ENCODE data around the gene SBF2.

The SBF2 gene

DNA sequence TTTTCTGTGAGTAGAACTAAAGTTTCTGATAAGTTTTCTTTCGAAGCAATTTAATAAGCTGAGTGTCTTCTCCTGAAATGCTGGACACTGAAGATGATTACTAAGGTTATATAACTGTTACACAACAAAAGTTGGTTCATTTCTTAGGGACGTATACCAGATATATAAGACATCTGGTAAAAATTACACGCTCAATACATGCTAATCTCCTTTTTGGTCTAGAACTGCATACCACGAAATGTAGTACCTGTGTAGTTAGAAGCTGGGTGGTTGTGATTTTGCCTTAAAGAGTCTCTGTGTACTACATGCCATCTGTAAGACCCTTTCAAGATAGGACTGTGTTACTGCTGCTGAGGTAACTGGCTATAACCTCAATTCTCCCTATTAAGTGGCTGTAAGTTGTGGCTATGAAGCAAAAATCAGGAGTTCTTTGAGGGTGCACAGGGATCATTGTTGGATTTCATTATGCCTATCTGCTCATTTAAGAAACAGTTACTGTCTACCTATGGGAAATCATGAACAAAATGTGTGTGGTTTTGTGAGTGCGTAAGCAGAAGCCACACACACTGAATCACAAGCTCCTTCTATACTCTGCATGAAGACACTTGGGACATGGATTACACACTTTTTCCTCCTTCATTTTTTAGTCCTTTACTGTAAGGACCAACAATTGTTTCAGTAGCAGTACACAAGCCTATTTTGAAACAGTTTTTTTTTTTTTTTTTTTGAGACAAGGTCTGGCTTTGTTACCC is 434.3 kb downstream of the SBF2 start:
- no peak for DNase-seq

DNA sequence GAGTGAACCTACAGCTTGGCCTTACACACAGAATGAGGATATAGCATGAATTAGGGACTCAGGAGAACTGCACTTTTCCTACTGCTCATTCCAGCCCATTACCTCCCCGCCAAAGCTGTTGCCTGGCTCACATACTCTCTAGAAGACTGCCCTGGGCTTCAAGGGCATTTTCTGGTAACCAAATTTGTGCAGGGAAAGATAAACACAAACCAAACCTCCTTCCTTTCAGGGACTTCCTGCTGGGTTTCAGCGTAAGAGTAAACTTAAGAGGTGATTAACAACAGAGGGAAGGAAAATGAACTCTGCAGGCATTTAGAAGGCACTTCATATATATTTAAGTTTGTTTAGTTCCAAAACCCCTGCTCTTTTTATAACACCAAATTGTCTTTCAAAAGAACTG is 435.2 kb downstream of the SBF2 start:
- no peak for DNase-seq

DNA sequence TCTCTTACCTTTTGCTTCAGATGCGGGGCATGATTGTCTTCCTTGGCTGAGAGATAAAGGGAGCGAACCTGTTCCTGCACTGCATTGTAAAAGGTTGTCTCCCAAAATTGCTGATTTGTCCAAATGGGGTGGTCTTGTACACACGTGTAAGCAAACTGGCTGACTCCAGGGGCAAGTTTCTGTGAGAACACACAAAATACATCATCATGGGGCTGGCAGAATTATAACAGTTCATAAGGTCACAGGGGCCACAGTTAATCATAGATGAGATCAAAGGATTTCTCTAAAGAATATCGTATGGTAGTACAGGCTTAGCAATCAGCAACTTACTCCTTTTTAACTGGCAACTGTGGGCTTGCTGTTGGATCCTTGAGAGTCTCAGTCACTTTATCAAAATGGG is 435.8 kb downstream of the SBF2 start:
- DNase-seq, result no peak

DNA sequence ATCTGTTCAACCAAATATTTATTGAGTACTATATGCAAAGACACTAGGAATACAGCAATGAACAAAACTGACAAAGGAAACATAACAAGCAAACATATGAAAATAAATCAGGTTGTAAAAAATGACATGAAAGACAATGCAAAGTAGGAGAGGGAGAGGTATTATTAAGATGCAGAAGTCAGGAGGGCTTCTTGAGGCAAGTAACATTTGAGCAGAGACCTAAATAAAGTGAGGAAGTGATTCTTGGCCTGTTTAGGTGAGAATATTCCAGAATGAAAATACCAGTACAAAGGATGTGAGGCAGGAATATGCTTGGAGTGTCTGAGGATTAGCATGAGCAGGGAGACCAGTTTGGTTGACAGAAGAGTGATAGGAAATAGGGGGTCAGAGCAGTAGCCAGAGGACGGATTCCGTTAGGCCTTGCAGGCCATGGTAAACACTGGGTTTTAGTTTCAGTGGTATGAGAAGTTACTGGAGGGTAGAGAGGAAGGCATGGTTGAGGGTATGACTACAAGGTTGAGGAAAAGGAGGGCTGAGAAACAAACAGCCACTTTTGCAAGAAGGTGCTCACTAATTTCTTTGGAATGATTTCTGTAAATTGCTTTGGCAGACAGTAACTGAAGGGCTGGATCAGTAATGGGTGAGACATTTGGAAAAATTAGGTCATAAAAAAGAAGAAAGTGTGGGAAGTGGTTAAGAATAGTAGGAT is 438.3 kb downstream of the SBF2 start:
- DNase-seq, result no peak

DNA sequence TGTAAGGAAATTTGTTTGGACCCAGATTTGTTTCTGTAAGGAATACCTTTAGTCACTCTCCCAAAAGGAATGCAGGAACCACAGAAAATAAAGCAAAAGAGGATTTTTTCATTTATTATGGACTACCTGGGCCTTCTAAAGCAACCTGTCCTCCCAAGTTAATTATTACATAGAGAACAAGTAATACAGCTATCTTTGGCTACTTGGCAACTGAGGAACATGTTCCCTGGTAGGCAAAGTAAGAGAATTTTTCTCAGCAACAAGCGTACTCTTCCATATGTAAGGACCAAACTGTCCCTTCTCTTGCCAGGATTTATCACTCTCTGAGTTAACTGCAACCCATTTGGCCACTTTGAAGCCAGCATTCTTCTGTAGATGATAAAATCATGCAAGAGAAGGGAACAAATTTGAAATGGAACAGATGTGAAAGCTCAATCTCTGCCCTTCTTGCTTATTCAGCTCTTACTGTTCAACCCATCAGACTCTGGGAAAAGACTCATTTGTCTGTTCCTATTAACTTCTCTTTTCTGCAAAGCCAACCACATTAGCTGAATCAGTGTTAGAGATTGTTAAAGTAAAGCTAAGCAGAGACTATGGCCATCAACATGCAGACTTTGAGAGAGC is 440.0 kb downstream of the SBF2 start:
- DNase-seq, result no peak

DNA sequence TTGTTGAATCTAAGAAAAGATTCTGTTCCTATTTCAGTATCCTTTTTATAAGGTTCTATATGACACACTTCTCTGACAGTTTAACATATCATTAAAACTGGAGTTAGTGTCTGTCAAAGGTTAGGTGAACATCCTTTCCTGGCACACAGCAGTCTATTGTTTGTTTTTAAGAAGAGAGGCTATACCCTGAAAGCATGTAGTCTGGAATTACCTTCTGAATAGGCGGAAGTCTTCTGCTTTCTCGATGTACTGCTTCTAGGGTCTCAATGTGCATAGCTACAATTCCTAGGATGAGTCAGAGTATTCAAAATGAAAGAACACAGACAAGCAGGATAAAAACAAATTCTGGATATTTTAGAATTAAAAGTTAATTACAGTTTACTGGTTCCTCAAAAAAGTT is 441.6 kb downstream of the SBF2 start:
- no peak for DNase-seq

DNA sequence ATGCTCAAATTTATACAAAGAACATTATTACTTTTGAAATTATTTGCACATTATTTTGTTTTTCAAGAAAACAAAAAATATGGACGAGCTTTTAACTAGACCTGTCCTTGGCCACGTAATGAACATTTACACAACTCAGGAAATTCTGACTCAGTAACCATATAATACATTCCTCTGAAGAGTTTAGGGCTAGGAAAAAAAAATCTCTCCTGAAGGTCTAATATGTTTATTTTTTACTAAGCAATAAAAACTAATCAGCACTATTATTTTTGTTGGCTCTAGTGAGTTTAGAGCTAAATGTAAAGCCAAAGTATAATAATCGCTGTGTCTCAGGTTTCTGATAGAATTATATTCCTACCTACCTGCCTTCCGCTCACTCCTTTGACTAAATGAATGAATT is 442.7 kb downstream of the SBF2 start:
- DNase-seq, result no peak

DNA sequence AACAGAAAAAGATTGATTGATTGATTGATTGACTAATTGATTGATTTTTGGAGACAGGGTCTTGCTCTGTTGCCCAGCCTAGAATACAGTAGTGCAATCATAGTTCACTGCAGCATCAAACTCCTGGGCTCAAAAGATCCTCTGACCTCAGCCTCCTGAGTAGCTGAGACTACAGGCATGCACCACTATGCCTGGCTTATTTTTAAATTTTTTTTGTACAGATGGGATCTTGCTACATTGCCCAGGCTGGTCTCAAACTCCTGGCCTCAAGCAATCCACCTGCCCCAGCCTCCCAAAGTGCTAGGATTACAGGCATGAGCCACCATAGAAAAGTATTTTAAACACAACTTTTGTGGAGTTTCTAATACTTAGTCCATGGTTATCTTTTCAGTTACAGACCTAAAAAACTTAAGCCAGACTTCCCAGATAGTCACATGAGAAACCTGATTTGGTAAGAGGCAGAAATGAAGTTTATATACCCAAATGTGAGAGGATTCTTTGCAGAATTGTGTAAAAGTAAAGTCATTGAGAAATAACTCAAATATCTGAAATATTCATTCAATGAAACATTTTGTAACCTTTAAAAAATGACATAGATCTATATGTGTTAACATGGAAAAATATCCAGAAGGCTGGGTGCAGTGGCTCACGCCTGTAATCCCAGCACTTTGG is 443.7 kb downstream of the SBF2 start:
- DNase-seq, result no peak

DNA sequence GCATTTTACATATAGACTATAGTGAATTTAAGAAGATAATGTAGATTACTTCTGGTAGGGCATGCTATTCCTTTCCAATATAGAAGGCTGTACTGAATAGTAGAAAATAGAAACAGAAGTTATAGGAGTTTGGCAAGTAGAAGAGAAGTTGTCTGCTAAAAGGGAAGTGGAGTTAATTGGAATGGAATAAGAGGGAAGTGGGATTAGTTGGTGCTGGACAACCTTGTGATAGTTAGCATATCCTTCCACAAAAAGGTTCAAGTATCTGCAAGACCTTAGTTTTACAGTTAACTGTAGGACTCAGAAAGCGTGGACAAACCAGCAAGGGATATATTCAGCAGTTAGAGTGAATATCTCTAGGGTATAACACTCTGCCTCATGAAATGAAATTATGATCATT is 444.6 kb downstream of the SBF2 start:
- DNase-seq, result no peak

DNA sequence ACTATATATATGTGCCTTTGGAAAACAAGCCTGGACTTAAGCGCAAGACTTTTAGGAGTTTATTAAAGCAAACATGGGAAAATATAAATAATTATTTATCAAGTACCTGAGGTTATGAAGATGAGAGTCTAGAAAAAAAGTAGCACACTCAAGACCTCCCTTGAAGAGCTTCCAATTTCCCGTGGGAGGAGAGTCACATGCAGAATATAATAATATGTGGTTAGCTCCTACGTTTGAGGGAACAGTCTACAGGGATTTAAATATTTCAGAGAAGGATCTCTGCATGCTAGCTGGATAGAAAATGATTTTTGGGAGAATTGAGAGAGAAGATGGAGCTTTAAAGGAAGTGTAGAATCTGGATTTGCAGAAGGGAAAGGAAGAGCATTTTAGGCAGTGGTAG is 446.4 kb downstream of the SBF2 start:
- no peak for DNase-seq

DNA sequence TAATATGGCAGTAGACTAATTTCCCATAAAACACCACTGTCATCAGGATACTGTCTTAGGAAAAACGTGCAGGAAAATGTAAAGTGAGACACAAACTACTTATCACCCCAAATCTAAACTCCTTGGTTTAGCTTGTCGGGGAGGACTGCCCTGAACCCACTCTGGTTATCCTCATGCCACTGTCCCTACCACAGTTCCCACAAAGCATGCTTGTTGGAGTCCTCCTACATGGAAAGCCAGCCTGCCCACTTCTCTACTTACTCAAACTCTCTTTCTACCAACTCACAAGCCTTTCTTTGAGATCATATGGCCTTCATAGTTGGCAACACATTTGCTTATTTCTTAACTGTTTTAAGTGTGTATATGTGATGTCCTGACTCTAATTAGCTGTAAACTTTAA is 451.1 kb downstream of the SBF2 start:
- DNase-seq, result no peak

DNA sequence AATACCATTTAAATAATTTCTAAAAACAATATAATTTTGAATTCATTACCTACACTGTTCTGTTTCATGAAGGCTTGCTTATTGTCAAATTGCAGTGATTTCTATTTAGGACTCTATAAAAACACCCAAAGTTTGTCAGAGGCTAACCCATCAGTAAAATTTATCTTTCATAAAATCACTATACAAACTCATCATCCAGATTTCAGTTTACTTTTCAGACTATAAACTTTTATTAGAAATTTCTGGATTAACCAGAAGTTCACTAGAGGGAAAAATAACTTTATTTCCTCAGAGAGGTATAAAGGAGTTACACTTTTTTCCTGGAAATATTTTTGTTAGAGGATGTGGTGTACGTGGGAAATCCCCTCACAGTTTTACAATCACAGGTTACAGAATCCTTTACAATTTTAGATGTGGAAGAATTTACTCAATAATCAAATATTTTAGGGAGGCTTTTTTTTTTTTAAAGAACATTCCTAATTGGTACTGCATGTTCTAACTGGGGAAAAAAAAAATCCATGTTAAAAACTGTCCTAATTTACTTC is 453.5 kb downstream of the SBF2 start:
- no peak for DNase-seq

DNA sequence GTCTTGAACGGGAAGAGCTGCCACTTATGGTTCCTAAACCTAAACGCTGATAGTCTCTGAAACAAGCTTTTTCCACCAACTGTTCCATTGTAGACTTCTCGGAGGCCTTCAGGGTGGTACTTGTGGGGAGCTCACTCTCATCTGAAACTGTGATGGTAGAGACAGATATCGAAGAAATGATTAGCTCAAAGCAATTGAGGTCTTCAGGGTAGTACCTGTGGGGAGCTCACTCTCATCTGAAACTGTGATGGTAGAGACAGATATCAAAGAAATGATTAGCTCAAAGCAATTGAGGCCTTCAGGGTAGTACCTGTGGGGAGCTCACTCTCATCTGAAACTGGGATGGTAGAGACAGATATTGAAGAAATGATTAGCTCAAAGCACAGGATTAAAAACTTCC is 454.5 kb downstream of the SBF2 start:
- no peak for DNase-seq

DNA sequence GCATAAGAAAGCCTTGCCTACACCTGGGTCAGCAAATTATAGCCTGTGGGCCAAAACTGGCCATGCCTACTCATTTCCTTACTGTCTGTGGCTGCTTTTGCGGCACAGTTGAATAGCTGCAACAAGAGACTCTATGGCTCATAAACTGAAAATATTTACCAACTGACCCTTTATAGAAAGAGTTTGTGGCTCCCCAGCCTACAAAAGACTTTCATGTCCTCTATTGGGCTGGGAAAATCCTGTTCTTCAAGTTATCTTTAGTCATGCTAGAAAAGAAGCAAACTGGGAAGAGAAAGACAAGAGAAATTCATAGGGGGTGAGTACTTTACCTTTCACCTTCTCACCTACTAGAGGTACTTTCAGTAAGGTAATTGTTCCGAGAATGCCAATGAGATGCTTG is 455.1 kb downstream of the SBF2 start:
- no peak for DNase-seq

DNA sequence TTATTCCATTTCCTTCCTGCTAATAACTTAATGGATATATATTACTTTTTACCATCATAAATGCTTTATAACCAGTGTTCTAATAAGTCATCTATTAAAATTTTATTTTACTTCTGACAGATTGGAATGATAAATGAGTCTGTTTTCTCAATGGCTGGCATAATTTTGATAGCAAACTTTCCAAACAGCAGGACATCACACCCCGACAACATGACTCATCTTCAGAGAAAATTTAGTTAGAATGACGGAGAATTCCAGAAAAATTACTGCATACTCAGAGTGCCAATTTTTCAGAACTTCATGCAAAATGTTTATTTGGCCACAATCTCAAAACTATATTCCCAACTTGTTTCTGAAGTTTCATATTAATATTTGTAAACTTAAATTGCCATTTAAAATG is 455.8 kb downstream of the SBF2 start:
- no peak for DNase-seq

DNA sequence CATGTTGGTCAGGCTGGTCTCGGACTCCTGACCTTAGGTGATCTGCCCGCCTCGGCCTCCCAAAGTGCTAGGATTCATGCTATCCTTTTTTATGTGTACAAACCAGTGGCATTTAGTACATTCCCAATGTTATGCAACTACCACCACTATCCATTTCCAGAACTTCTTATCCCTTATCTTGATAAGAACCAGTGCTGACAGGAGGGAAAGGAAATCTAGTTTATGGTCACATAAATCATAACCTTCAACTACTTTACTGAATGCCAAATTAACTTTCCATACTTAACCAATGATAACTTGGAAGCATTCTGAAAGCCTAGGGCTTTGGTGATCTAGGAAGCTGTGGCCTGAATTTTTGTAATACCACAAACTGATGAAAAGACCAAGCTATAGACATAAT is 459.7 kb downstream of the SBF2 start:
- no peak for DNase-seq

DNA sequence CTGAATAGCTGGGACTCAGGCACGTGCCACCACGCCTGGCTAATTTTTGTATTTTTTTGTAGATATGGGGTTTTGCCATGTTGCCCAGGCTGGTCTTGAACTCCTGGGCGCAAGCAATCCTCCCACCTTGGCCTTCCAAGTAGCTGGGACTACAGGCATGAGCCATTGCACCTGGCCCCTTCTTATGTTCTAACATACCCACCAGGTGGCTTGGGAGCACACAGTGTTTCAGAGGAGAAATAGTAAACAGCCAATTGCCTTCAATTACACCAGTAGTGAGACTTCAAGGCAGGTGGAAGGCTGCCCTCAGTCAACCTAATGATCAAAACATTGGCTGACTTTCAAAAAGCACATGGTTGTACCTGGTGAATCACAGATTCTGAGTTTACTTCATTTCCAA is 462.9 kb downstream of the SBF2 start:
- no peak for DNase-seq

DNA sequence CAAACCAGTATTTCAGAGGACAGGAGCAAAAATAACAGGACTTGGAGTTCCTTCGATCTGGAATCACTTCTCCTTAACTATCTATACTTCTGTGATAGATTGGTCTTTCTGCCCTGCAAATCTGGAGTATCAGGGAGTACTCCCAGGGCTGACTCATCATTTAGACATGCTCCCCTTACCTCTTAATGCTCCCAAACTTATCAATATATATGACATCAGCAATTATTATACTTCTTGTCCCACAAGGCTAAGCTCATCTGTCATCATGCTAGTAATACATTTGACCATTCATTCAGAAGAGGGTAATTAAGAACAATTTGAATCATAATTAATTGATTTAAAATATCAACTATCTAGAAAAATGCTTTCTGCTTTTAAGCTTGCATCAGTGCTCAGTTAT is 466.3 kb downstream of the SBF2 start:
- DNase-seq, result no peak

DNA sequence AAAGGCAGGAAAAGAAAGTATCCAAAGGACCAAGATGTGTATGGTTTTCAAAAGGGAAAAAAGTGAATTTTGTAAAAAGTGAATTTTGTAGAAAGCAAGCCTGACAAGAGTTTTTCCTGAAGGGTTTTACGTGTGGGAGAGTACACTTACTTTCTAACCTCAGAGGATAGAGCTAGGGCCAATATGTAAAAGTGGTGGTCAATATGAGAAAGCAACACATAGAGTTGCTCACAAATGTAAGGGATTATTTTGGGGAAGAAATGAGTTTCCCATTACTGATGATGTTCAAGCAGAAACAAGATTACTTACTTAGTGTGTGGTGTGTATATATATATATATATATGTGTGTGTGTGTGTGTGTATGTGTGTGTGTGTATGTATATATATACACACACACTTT is 467.6 kb downstream of the SBF2 start:
- DNase-seq, result no peak

DNA sequence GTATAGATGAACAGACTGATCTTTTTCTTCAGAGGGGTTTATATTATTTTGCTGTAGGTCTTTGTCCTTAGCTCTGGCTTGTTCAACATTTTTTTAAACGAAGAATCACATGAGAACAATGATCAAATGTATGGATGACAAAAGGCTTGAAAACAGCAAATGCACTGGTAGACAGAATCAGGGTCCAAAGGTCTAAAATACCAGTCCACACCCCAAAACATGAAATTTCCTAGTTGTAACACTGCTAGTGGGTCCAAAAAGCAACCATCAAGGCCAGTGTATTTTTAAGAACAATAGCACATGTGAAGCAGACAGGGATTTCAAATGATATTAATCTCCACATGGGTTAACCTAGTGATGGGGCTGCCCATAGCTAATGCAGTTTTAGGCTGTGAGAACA is 468.1 kb downstream of the SBF2 start:
- no peak for DNase-seq

DNA sequence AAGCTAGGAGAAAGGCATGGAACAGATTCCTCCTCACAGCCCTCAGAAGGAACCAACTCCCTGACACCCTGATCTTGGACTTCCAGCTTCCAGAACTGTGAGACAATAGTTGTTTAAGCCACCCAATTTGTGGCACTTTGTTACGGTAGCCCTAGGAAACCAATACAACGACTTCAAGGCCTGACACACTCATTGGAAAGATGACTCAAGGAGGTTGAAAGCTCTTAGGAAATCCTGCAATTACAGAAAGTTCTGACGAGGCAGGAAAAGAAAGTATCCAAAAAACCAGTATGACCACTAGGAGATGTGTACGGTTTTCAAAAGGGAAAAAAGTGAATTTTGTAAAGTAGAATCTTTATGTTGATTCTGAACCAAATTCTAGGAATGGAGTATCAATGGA is 468.7 kb downstream of the SBF2 start:
- no peak for DNase-seq

DNA sequence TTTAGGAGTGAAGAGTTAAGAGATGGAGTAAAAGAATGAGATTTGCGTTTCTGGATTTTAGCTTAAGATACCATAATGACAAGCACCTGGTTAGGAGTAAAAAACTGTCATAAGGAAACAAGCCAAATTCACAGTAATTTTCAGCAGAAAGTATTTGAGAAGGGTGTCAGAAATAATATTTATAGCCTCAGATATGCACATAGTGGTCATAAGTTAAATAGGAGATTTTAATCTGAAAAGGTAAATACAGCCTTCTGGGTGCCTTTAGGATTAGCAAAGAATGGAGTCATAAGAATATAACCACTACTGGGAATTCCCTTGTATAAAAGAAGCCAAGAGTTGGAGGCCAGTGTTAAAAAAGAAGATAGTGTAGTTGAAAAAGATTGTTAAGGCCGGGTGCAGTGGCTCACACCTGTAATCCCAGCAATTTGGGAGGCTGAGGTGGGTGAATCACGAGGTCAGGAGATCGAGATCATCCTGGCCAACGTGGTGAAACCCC is 470.1 kb downstream of the SBF2 start:
- no peak for DNase-seq

All from amygdala (tissue), 56 donors.